IMR-90 (cell line): ENCODE measurements around the gene CDC42BPA. TPM values are rescaled to one million over a fixed set of nuclear protein-coding genes. Genes with fewer than 3 reads are reported as not detected.

ENCODE experiments used
- ATAC-seq: fragments of 200-7000 bp; cut with Tn5 transposase; 2 replicates; pipeline ENCODE4 v1.9.1; 2020; ENCODE audit warnings: low read depth, mild to moderate bottlenecking, moderate library complexity
- BruUV-seq: library from RNA; stranded (reverse); fragments of 400-500 nt; replicated peaks from 2 replicates; lab custom pipeline; 2021; lab: Mats Ljungman, UMichigan
- CTCF ChIA-PET: fragments of 300-600 bp; formaldehyde crosslinking; extraction: SDS; loops from one replicate; lab custom pipeline; 2021; ENCODE audit warnings: antibody characterized with exemption; lab: Yijun Ruan, JAX
- POLR2A ChIA-PET: fragments of 300-600 bp; sonication (Branson Sonifier 250); formaldehyde crosslinking; loops from one replicate; lab custom pipeline; 2022; ENCODE audit warnings: antibody characterized with exemption; ENCODE audit not compliant: unreplicated experiment; lab: Charles Lee
- DNase-seq: peaks from one replicate; pipeline ENCODE4 v3.0.0; 2013
- H2AFZ ChIP-seq: replicated peaks from 2 replicates; pipeline ENCODE3; 2013; ENCODE audit warnings: low read length, mild to moderate bottlenecking; ENCODE audit not compliant: poor library complexity
- H2AK5ac ChIP-seq: 2 replicates; pipeline ENCODE4 v1.6.1; 2013; ENCODE audit warnings: low read depth, low read length, inconsistent platforms
- H2AK9ac ChIP-seq: replicated peaks from 2 replicates; pipeline ENCODE3; 2013; ENCODE audit warnings: mild to moderate bottlenecking, low read depth, low read length, moderate library complexity; ENCODE audit not compliant: poor library complexity
- H2BK120ac ChIP-seq: 2 replicates; pipeline ENCODE4 v1.6.1; 2013; ENCODE audit warnings: low read depth, low read length, inconsistent platforms
- H2BK15ac ChIP-seq: 3 replicates; pipeline ENCODE4 v1.6.1; 2013; ENCODE audit warnings: low read depth, low read length, inconsistent platforms
- H2BK20ac ChIP-seq: 2 replicates; pipeline ENCODE4 v1.6.1; 2013; ENCODE audit warnings: low read depth, mild to moderate bottlenecking, inconsistent platforms, low read length, moderate library complexity
- H2BK5ac ChIP-seq: 2 replicates; pipeline ENCODE4 v1.6.1; 2013; ENCODE audit warnings: mild to moderate bottlenecking, low read depth, low read length, inconsistent platforms; ENCODE audit not compliant: poor library complexity, severe bottlenecking
- H3K14ac ChIP-seq: replicated peaks from 2 replicates; pipeline ENCODE4 v1.6.1; 2013; ENCODE audit warnings: low read depth, low read length, inconsistent platforms
- H3K18ac ChIP-seq: 2 replicates; pipeline ENCODE4 v1.6.1; 2013; ENCODE audit warnings: low read depth, low read length, control low read depth
- H3K23ac ChIP-seq: 2 replicates; pipeline ENCODE4 v1.6.1; 2013; ENCODE audit warnings: low read depth, low read length, inconsistent platforms
- H3K27ac ChIP-seq: 2 replicates; pipeline ENCODE4 v1.5.1; 2013; ENCODE audit warnings: mild to moderate bottlenecking, control low read depth, low read length; ENCODE audit not compliant: insufficient read depth
- H3K27me3 ChIP-seq: 2 replicates; pipeline ENCODE4 v1.6.1; 2013; ENCODE audit warnings: low read length; ENCODE audit not compliant: control insufficient read depth, insufficient read depth
- H3K36me3 ChIP-seq: 2 replicates; pipeline ENCODE4 v1.6.1; 2013; ENCODE audit warnings: low read length, mixed read lengths; ENCODE audit not compliant: control insufficient read depth, insufficient read depth
- H3K4ac ChIP-seq: 2 replicates; pipeline ENCODE4 v1.6.1; 2013; ENCODE audit warnings: low read depth, low read length, inconsistent platforms
- H3K4me1 ChIP-seq: 2 replicates; pipeline ENCODE4 v1.6.1; 2013; ENCODE audit warnings: low read length, mixed read lengths; ENCODE audit not compliant: control insufficient read depth, insufficient read depth
- H3K4me2 ChIP-seq: 2 replicates; pipeline ENCODE4 v1.6.1; 2013; ENCODE audit warnings: low read depth, mild to moderate bottlenecking, control low read depth, low read length, moderate library complexity
- H3K4me3 ChIP-seq: 2 replicates; pipeline ENCODE4 v1.5.1; 2013; ENCODE audit warnings: low read depth, mild to moderate bottlenecking, control low read depth, low read length, moderate library complexity; ENCODE audit not compliant: insufficient read depth
- H3K56ac ChIP-seq: 2 replicates; pipeline ENCODE4 v1.6.1; 2013; ENCODE audit warnings: low read length, inconsistent platforms; ENCODE audit not compliant: insufficient read depth; ENCODE audit errors: extremely low read depth
- H3K79me1 ChIP-seq, 2 experiments: 2 replicates each; pipeline ENCODE4 v1.6.1; 2013; ENCODE audit warnings: low read length in 2 of 2, inconsistent platforms in 1 of 2, low read depth in 1 of 2
- H3K9ac ChIP-seq: 2 replicates; pipeline ENCODE4 v1.6.1; 2013; ENCODE audit warnings: low read depth, low read length, control low read depth
- H3K9me1 ChIP-seq: 2 replicates; pipeline ENCODE4 v1.6.1; 2013; ENCODE audit warnings: low read length, inconsistent platforms; ENCODE audit not compliant: insufficient read depth
- H3K9me3 ChIP-seq: 2 replicates; pipeline ENCODE4 v1.6.1; 2013; ENCODE audit warnings: low read length; ENCODE audit not compliant: control insufficient read depth, insufficient read depth
- H4K20me1 ChIP-seq: 2 replicates; pipeline ENCODE4 v1.6.1; 2013; ENCODE audit warnings: low read length, inconsistent platforms; ENCODE audit not compliant: insufficient read depth
- H4K5ac ChIP-seq: 2 replicates; pipeline ENCODE4 v1.6.1; 2013; ENCODE audit warnings: mild to moderate bottlenecking, low read depth, low read length, control low read depth
- H4K8ac ChIP-seq, 2 experiments: 2 replicates each; pipeline ENCODE4 v1.6.1; 2013; ENCODE audit warnings: low read depth in 2 of 2, low read length in 2 of 2, control low read depth in 1 of 2, inconsistent platforms in 1 of 2
- H4K91ac ChIP-seq: 2 replicates; pipeline ENCODE4 v1.6.1; 2013; ENCODE audit warnings: low read depth, low read length, inconsistent platforms; ENCODE audit not compliant: insufficient read depth
- BHLHE40 ChIP-seq: fragments of 150-350 bp; IDR thresholded peaks from 2 replicates; pipeline ENCODE4 v1.6.1; 2016; ENCODE audit warnings: mild to moderate bottlenecking, low read depth, low read length
- CEBPB ChIP-seq: IDR thresholded peaks from 2 replicates; pipeline ENCODE4 v1.6.1; 2012; ENCODE audit warnings: low read depth, low read length, improper control_type of control experiment
- CHD1 ChIP-seq: IDR thresholded peaks from 2 replicates; pipeline ENCODE4 v1.6.1; 2012; ENCODE audit warnings: low read depth, low read length, improper control_type of control experiment
- CTCF ChIP-seq: conservative IDR thresholded peaks from 2 replicates; pipeline ENCODE4 v1.5.1; 2012; ENCODE audit warnings: mild to moderate bottlenecking, low read depth, low read length, improper control_type of control experiment
- ELK1 ChIP-seq: fragments of 150-350 bp; IDR thresholded peaks from 2 replicates; pipeline ENCODE4 v1.6.1; 2016; ENCODE audit warnings: low read depth, mild to moderate bottlenecking, low read length, moderate library complexity, borderline replicate concordance
- FOS ChIP-seq: fragments of 150-350 bp; IDR thresholded peaks from 2 replicates; pipeline ENCODE4 v1.6.1; 2016; ENCODE audit warnings: low read depth, low read length
- MAFK ChIP-seq: IDR thresholded peaks from 2 replicates; pipeline ENCODE4 v1.6.1; 2012; ENCODE audit warnings: low read depth, low read length, improper control_type of control experiment
- MAZ ChIP-seq: IDR thresholded peaks from 2 replicates; pipeline ENCODE4 v1.6.1; 2012; ENCODE audit warnings: low read depth, mild to moderate bottlenecking, low read length, improper control_type of control experiment, moderate library complexity, borderline replicate concordance
- MXI1 ChIP-seq: IDR thresholded peaks from 2 replicates; pipeline ENCODE4 v1.6.1; 2012; ENCODE audit warnings: low read depth, mild to moderate bottlenecking, low read length, moderate library complexity, borderline replicate concordance
- NFE2L2 ChIP-seq: fragments of 150-350 bp; IDR thresholded peaks from 2 replicates; pipeline ENCODE4 v1.6.1; 2016; ENCODE audit warnings: low read depth, mild to moderate bottlenecking, low read length
- POLR2A ChIP-seq: IDR thresholded peaks from 2 replicates; pipeline ENCODE4 v1.6.1; 2012; ENCODE audit warnings: mild to moderate bottlenecking, low read depth, low read length
- RAD21 ChIP-seq: IDR thresholded peaks from 2 replicates; pipeline ENCODE4 v1.6.1; 2012; ENCODE audit warnings: low read length, improper control_type of control experiment
- RCOR1 ChIP-seq: IDR thresholded peaks from 2 replicates; pipeline ENCODE4 v1.6.1; 2012; ENCODE audit warnings: mild to moderate bottlenecking, low read length, improper control_type of control experiment; ENCODE audit not compliant: insufficient replicate concordance
- RFX5 ChIP-seq: IDR thresholded peaks from 2 replicates; pipeline ENCODE4 v1.8.0; 2012; ENCODE audit warnings: low read depth, mild to moderate bottlenecking, low read length, moderate library complexity
- USF2 ChIP-seq: fragments of 150-350 bp; IDR thresholded peaks from 2 replicates; pipeline ENCODE4 v1.6.1; 2017; ENCODE audit warnings: mild to moderate bottlenecking, antibody characterized with exemption, low read length, low read depth
- WGBS, 2 experiments: methylation state at CpG; one replicate each; pipeline versions ENCODE4 v1.1.5 to v1.1.7; 2013; ENCODE audit warnings: missing lambda C conversion rate in 2 of 2; ENCODE audit not compliant: insufficient read length in 1 of 2; ENCODE audit errors: extremely low coverage in 2 of 2; 5-methylcytosine and 5-hydroxymethylcytosine counted together
- dilution Hi-C: fragments of 300-500 bp; cut with HindIII; formaldehyde crosslinking; loops from one replicate; pipeline ENCODE4 v1.14.3; 2018; ENCODE audit warnings: low sequenced_read_pairs; ENCODE audit not compliant: unreplicated experiment
- in situ Hi-C: fragments of 300-500 bp; cut with MboI; formaldehyde crosslinking; loops from 3 replicates; pipeline ENCODE4 v1.14.3; 2019; ENCODE audit warnings: low sequenced_read_pairs, inconsistent platforms, mixed read lengths
- intact Hi-C: fragments of 100-400 bp; cut with micrococcal nuclease; formaldehyde crosslinking; loops from 2 replicates; pipeline ENCODE4 v1.10.0; 2022
- polyA plus RNA-seq, 3 experiments: library from polyadenylated mRNA; depleted of rRNA; stranded (reverse); fragments of >200 nt; gene quantifications; 2 replicates each; pipeline ENCODE4 v1.2.3, GENCODE V29; 2012; ENCODE audit warnings: low replicate concordance in 1 of 3
- total RNA-seq: library from RNA; depleted of rRNA; stranded (reverse); fragments of >200 nt; gene quantifications from 2 replicates; pipeline ENCODE4 v1.2.3, GENCODE V29; 2012

CDC42BPA gene
- total and polyA plus RNA-seq, 2 of the 4 experiments (the other 2 are of a cell fraction), result 9.4 to 27.8 TPM

- no peak overlapping the region for H2AK9ac ChIP-seq
- CTCF ChIA-PET, result no interaction called here
- no peak overlapping the region for H4K91ac ChIP-seq
- H3K9me3 ChIP-seq, result no peaks in the 10 kb centered on the region
- no peaks in the 10 kb centered on the region for H4K20me1 ChIP-seq
- H3K9me1 ChIP-seq, result no peaks in the 10 kb centered on the region
- no peak for ATAC-seq
- intact Hi-C loops, result loop anchor here (10.0 kb wide), 1 partner anchor 445 kb away; the partner anchor contains the start of gene STUM
- no peak overlapping the region for H3K14ac ChIP-seq
- H3K36me3 ChIP-seq, result peaks cover 23% of the 10 kb centered on the region
- no TSS peak for BruUV-seq
- no peak overlapping the region for H3K9ac ChIP-seq
- 42% methylated on average over 5 of the region's 12 CpGs; no CpG with 5 or more reads in 1 of the 2 experiments for WGBS, 2 experiments
- dilution Hi-C loops, result no loop called here
- H3K4ac ChIP-seq, result no peak overlapping the region
- no peak overlapping the region for H2BK20ac ChIP-seq
- no peak overlapping the region for H2BK5ac ChIP-seq
- H4K8ac ChIP-seq, result no peak overlapping the region
- no peak overlapping the region for H3K18ac ChIP-seq
- no peak overlapping the region for H3K4me2 ChIP-seq
- no peaks in the 10 kb centered on the region; the same call in 1 of the 2 replicates for H3K4me1 ChIP-seq
- no peak overlapping the region for H3K27ac ChIP-seq
- no peak overlapping the region for H2BK120ac ChIP-seq
- no peaks in the 10 kb centered on the region for H3K79me1 ChIP-seq
- no peak overlapping the region for H2AK5ac ChIP-seq
- in situ Hi-C loops, result no loop called here
- no peaks in the 10 kb centered on the region for H3K27me3 ChIP-seq
- no peak overlapping the region for H3K23ac ChIP-seq
- POLR2A ChIA-PET, result interaction anchor here (0.9 kb wide), 1 partner anchor 12 kb away, joined by 3 read pairs; no protein-coding TSS in a partner anchor
- H3K56ac ChIP-seq, result no peak overlapping the region
- H2BK15ac ChIP-seq, result no peak overlapping the region
- no peak overlapping the region for H3K4me3 ChIP-seq
- no peak for DNase-seq
- no peak overlapping the region for H2AFZ ChIP-seq
- H4K5ac ChIP-seq, result no peak overlapping the region
- TF ChIP-seq MAFK (no peak), ELK1 (no peak), RCOR1 (no peak), MAZ (no peak), FOS (no peak), CHD1 (no peak), BHLHE40 (no peak), NFE2L2 (no peak), CEBPB (no peak), CTCF (no peak), POLR2A (no peak), MXI1 (no peak), RAD21 (no peak), RFX5 (no peak), USF2 (no peak)
Observed at GRCh38 chr1:226989085-226989920, 329.0 kb downstream of the CDC42BPA start.
